Heart left ventricle (tissue), 13 donors: ENCODE results near the gene GGT5.
"Not testable (repeated sequence)": the region's sequence is repeated elsewhere in the genome, so short reads cannot be mapped to it uniquely, and the experiment has no call there.

Experiments
- CTCF ChIP-seq, 12 donors: fragments of 200-600 bp; sonication (generic) in 4 of 12; IDR thresholded peaks; one replicate each; pipeline versions ENCODE4 v1.5.0 to v1.8.0; 2018 to 2022; ENCODE audit warnings: antibody characterized with exemption in 12 of 12, mild to moderate bottlenecking in 5 of 12
- POLR2A ChIP-seq, 2 donors: fragments of 450-650 bp; IDR thresholded peaks; one replicate each; pipeline ENCODE4 v1.6.1; 2017; ENCODE audit warnings: antibody characterized with exemption in 2 of 2, mild to moderate bottlenecking in 2 of 2, moderate library complexity in 2 of 2
- donor health status: ischemic (EF 13 %, LVEDD 7.1; RV severe dilation, severe dysfunction).
- donor health status: DM: no; HTN: yes; CAD: no.
- donor health status: DM: no; HTN: no; CAD: no.
- donor health status: ischemic (EF 25% LVEDD 6.9; RV normal size, moderate dysfunction).
- donor health status: ischemic (EF 25% LVEDD 5.7; RV mildly dilated, moderate dysfunction).
- donor health status: ischemic (EF 35%, LVEDD 5.7; RV mildly dilated, moderate dysfunction).
- donor health status: nonischemic (EF 11% LVEDD 7.7; RV severe dilation, severe dysfunction).
- donor health status: DM: yes; HTN: yes; CAD: no.
- donor health status: PGD.
- donor health status: ischemic (EF 29% LVEDD 5.4; RV normal size, mild dysfunction).
- donor health status: nonischemic (EF 23%, LVEDD 6.1; RV moderate dilation, normal function).

GRCh38 chr22:24248611-24249010 is 3.7 kb upstream of the GGT5 start:
- TF ChIP-seq CTCF, POLR2A (IDR thresholded peaks at IDR 0.05): not testable (repeated sequence)
